ENCODE data around the gene VEZF1.

VEZF1 gene

GRCh38 chr17:57953219-57953618, 34.8 kb downstream of the VEZF1 start:
- TF ChIP-seq EZH2phosphoT487 (IDR thresholded peaks at IDR 0.05; ENCODE audit: borderline replicate concordance, low read length) = no peak
- TF ChIP-seq CTCF (IDR thresholded peaks at IDR 0.05; ENCODE audit: low read depth, low read length, poor library complexity, severe bottlenecking) = no peak
- H3K36me3 ChIP-seq (ENCODE audit: control insufficient read depth, low read length) = no peaks in the 10 kb centered on the region
- H3K79me2 ChIP-seq (ENCODE audit: control insufficient read depth, low read length) = no peaks in the 10 kb centered on the region
- H4K20me1 ChIP-seq (ENCODE audit: control insufficient read depth, insufficient read depth, low read depth, low read length) = no peaks in the 10 kb centered on the region
- H3K9me2 ChIP-seq (replicated peaks; ENCODE audit: control insufficient read depth, low read length) = no peaks in the 10 kb centered on the region
- peaks cover 2% of the 10 kb centered on the region; the same call in 1 of the 2 replicates for H3F3A ChIP-seq (ENCODE audit: control insufficient read depth, insufficient read depth)
- H3K27me3 ChIP-seq (ENCODE audit: control insufficient read depth, low read length) = peaks cover 49% of the 10 kb centered on the region
- H3K4me1 ChIP-seq (ENCODE audit: control insufficient read depth, low read length) = peaks cover 46% of the 10 kb centered on the region
- H3K9me3 ChIP-seq (ENCODE audit: control insufficient read depth, insufficient read depth, low read length) = no peaks in the 10 kb centered on the region
- no peak overlapping the region for H3K4me3 ChIP-seq (ENCODE audit: low read length)
- H3K27ac ChIP-seq (ENCODE audit: low read depth, low read length) = no peak overlapping the region
- no peak overlapping the region for H3K4me2 ChIP-seq (ENCODE audit: low read length)

GRCh38 chr17:57949649-57950048, 38.4 kb downstream of the VEZF1 start:
- H4K20me1 ChIP-seq (ENCODE audit: control insufficient read depth, insufficient read depth, low read depth, low read length) = no peaks in the 10 kb centered on the region
- H3K4me1 ChIP-seq (ENCODE audit: control insufficient read depth, low read length) = peaks cover 50% of the 10 kb centered on the region
- H3K4me3 ChIP-seq (ENCODE audit: low read length) = no peak overlapping the region
- no peaks in the 10 kb centered on the region for H3K36me3 ChIP-seq (ENCODE audit: control insufficient read depth, low read length)
- no peak overlapping the region for H3K4me2 ChIP-seq (ENCODE audit: low read length)
- H3K9me3 ChIP-seq (ENCODE audit: control insufficient read depth, insufficient read depth, low read length) = no peaks in the 10 kb centered on the region
- H3F3A ChIP-seq (ENCODE audit: control insufficient read depth, insufficient read depth) = peaks cover 7% of the 10 kb centered on the region; the same call in 1 of the 2 replicates
- peaks cover 44% of the 10 kb centered on the region for H3K27me3 ChIP-seq (ENCODE audit: control insufficient read depth, low read length)
- TF ChIP-seq CTCF (IDR thresholded peaks at IDR 0.05; ENCODE audit: low read depth, low read length, poor library complexity, severe bottlenecking) (no peak), EZH2phosphoT487 (IDR thresholded peaks at IDR 0.05; ENCODE audit: borderline replicate concordance, low read length) (no peak)
- no peaks in the 10 kb centered on the region for H3K79me2 ChIP-seq (ENCODE audit: control insufficient read depth, low read length)
- no peaks in the 10 kb centered on the region for H3K9me2 ChIP-seq (replicated peaks; ENCODE audit: control insufficient read depth, low read length)
- no peak overlapping the region for H3K27ac ChIP-seq (ENCODE audit: low read depth, low read length)

GRCh38 chr17:57948555-57949420, 39.3 kb downstream of the VEZF1 start:
- no peak overlapping the region for H3K4me3 ChIP-seq (ENCODE audit: low read length)
- peaks cover 7% of the 10 kb centered on the region; the same call in 1 of the 2 replicates for H3F3A ChIP-seq (ENCODE audit: control insufficient read depth, insufficient read depth)
- no peak overlapping the region for H3K27ac ChIP-seq (ENCODE audit: low read depth, low read length)
- no peak overlapping the region for H3K4me2 ChIP-seq (ENCODE audit: low read length)
- no peaks in the 10 kb centered on the region for H4K20me1 ChIP-seq (ENCODE audit: control insufficient read depth, insufficient read depth, low read depth, low read length)
- H3K27me3 ChIP-seq (ENCODE audit: control insufficient read depth, low read length) = peaks cover 38% of the 10 kb centered on the region
- H3K79me2 ChIP-seq (ENCODE audit: control insufficient read depth, low read length) = no peaks in the 10 kb centered on the region
- no peaks in the 10 kb centered on the region for H3K9me2 ChIP-seq (replicated peaks; ENCODE audit: control insufficient read depth, low read length)
- H3K36me3 ChIP-seq (ENCODE audit: control insufficient read depth, low read length) = no peaks in the 10 kb centered on the region
- TF ChIP-seq EZH2phosphoT487 (IDR thresholded peaks at IDR 0.05; ENCODE audit: borderline replicate concordance, low read length) (no peak), CTCF (IDR thresholded peaks at IDR 0.05; ENCODE audit: low read depth, low read length, poor library complexity, severe bottlenecking) (no peak)
- H3K4me1 ChIP-seq (ENCODE audit: control insufficient read depth, low read length) = peaks cover 47% of the 10 kb centered on the region
- H3K9me3 ChIP-seq (ENCODE audit: control insufficient read depth, insufficient read depth, low read length) = no peaks in the 10 kb centered on the region

All from DOHH2 (cell line).